Subcutaneous abdominal adipose tissue (tissue), 5 donors: ENCODE data around the gene HNF4A.

Experiments used
- H3K27ac ChIP-seq: one replicate; pipeline ENCODE4 v1.7.0; 2013; ENCODE audit warnings: low read depth, mild to moderate bottlenecking, inconsistent platforms, low read length, moderate library complexity
- H3K27me3 ChIP-seq, 5 donors: one replicate each; pipeline ENCODE4 v1.7.0; 2013; ENCODE audit warnings: low read length in 5 of 5, inconsistent platforms in 1 of 5; ENCODE audit not compliant: control insufficient read depth in 5 of 5, insufficient read depth in 4 of 5
- H3K36me3 ChIP-seq, 5 donors: one replicate each; pipeline ENCODE4 v1.7.0; 2013; ENCODE audit warnings: low read length in 5 of 5; ENCODE audit not compliant: control insufficient read depth in 5 of 5, insufficient read depth in 5 of 5
- H3K4me1 ChIP-seq, 5 donors: one replicate each; pipeline ENCODE4 v1.7.0; 2013; ENCODE audit warnings: low read length in 5 of 5, mild to moderate bottlenecking in 3 of 5, moderate library complexity in 1 of 5; ENCODE audit not compliant: control insufficient read depth in 5 of 5, insufficient read depth in 5 of 5
- H3K4me3 ChIP-seq, 5 donors: one replicate each; pipeline ENCODE4 v1.7.0; 2013; ENCODE audit warnings: low read length in 5 of 5, low read depth in 1 of 5
- H3K9ac ChIP-seq, 5 donors: one replicate each; pipeline ENCODE4 v1.7.0; 2013; ENCODE audit warnings: low read length in 5 of 5, mild to moderate bottlenecking in 4 of 5, moderate library complexity in 3 of 5
- H3K9me3 ChIP-seq, 5 donors: one replicate each; pipeline ENCODE4 v1.7.0; 2013; ENCODE audit warnings: low read length in 5 of 5; ENCODE audit not compliant: control insufficient read depth in 5 of 5
- donor health status: healthy.
- donor health status: healthy.
- donor health status: healthy.
- donor health status: healthy.
- donor health status: healthy.

The HNF4A gene

GRCh38 chr20:44475694-44476560, 120.4 kb downstream of the HNF4A start, which contains the start of gene TTPAL:
Gene TTPAL, plus strand, starts transcription at chr20:44475874. Its CDS starts 4,126 bp downstream, at chr20:44480000.
- Histone ChIP-seq H3K9ac (peak within 1 kb of the TSS; percentile 51 to 90 (median 83)), H3K27me3 (no peaks in the 10 kb centered on the region), H3K36me3 (peaks cover 0 to 13% (median 10%) of the 10 kb centered on the region in 5 donors), H3K27ac (peak within 1 kb of the TSS; percentile 83), H3K4me3 (peak within 1 kb of the TSS; percentile 65 to 81 (median 72)), H3K4me1 (peaks cover 0 to 26% (median 20%) of the 10 kb centered on the region in 5 donors), H3K9me3 (no peaks in the 10 kb centered on the region)

GRCh38 chr20:44477151-44477550, 121.7 kb downstream of the HNF4A start:
- Histone ChIP-seq H3K36me3 (peaks cover 6 to 21% (median 11%) of the 10 kb centered on the region in 5 donors), H3K9me3 (no peaks in the 10 kb centered on the region), H3K27ac (no peak overlapping the region), H3K4me3 (no peak overlapping the region), H3K4me1 (peaks cover 4 to 38% (median 26%) of the 10 kb centered on the region in 5 donors), H3K27me3 (no peaks in the 10 kb centered on the region), H3K9ac (no peak overlapping the region)

- Histone ChIP-seq H3K4me1 (peaks cover 4 to 38% (median 26%) of the 10 kb centered on the region in 5 donors), H3K27me3 (no peaks in the 10 kb centered on the region), H3K9me3 (no peaks in the 10 kb centered on the region), H3K27ac (no peak overlapping the region), H3K36me3 (peaks cover 6 to 24% (median 14%) of the 10 kb centered on the region in 5 donors), H3K4me3 (no peak overlapping the region), H3K9ac (no peak overlapping the region)
Measured at GRCh38 chr20:44478206-44478605, 122.7 kb downstream of the HNF4A start.

GRCh38 chr20:44479643-44480042, 124.1 kb downstream of the HNF4A start:
- no peaks in the 10 kb centered on the region for H3K9me3 ChIP-seq
- H3K27ac ChIP-seq = no peak overlapping the region
- H3K4me1 ChIP-seq = peaks cover 4 to 38% (median 26%) of the 10 kb centered on the region in 5 donors
- no peak overlapping the region for H3K9ac ChIP-seq
- peaks cover 10 to 38% (median 26%) of the 10 kb centered on the region in 5 donors for H3K36me3 ChIP-seq
- no peak overlapping the region for H3K4me3 ChIP-seq
- H3K27me3 ChIP-seq = no peaks in the 10 kb centered on the region

GRCh38 chr20:44480097-44480496, 124.6 kb downstream of the HNF4A start:
- H3K27me3 ChIP-seq = no peaks in the 10 kb centered on the region
- H3K9ac ChIP-seq = no peak overlapping the region
- no peak overlapping the region for H3K27ac ChIP-seq
- no peak overlapping the region for H3K4me3 ChIP-seq
- peaks cover 4 to 36% (median 26%) of the 10 kb centered on the region in 5 donors for H3K4me1 ChIP-seq
- no peaks in the 10 kb centered on the region for H3K9me3 ChIP-seq
- peaks cover 10 to 40% (median 26%) of the 10 kb centered on the region in 5 donors for H3K36me3 ChIP-seq

GRCh38 chr20:44481719-44482416, 126.4 kb downstream of the HNF4A start:
- H3K9ac ChIP-seq = no peak overlapping the region
- no peak overlapping the region for H3K4me3 ChIP-seq
- H3K36me3 ChIP-seq = peaks cover 10 to 46% (median 29%) of the 10 kb centered on the region in 5 donors

GRCh38 chr20:44483112-44483511, 127.6 kb downstream of the HNF4A start:
- Histone ChIP-seq H3K4me3 (no peak overlapping the region), H3K36me3 (peaks cover 10 to 55% (median 32%) of the 10 kb centered on the region in 5 donors), H3K27ac (no peak overlapping the region), H3K27me3 (no peaks in the 10 kb centered on the region), H3K9ac (no peak overlapping the region), H3K4me1 (peaks cover 4 to 24% (median 17%) of the 10 kb centered on the region in 5 donors), H3K9me3 (no peaks in the 10 kb centered on the region)

More at GRCh38 chr20:44481719-44482416, 126.4 kb downstream of the HNF4A start:
- no peaks in the 10 kb centered on the region for H3K27me3 ChIP-seq
- no peak overlapping the region for H3K27ac ChIP-seq
- H3K4me1 ChIP-seq = peaks cover 4 to 24% (median 17%) of the 10 kb centered on the region in 5 donors
- H3K9me3 ChIP-seq = no peaks in the 10 kb centered on the region
